Vagina (tissue), 2 donors: ENCODE results near the gene PSMC3IP.

Experiments used
- POLR2AphosphoS5 ChIP-seq, 2 donors: sonication (generic); formaldehyde crosslinking; IDR thresholded peaks; one replicate each; pipeline ENCODE4 v1.9.0; 2017; ENCODE audit warnings: antibody characterized with exemption in 2 of 2, mild to moderate bottlenecking in 2 of 2, low read depth in 1 of 2; ENCODE audit not compliant: insufficient read depth in 1 of 2
- TF ChIP-seq, protein P1 (sequence below), 3 experiments: fragments of 450-650 bp in 2 of 3; fragments of 200-600 bp in 1 of 3; sonication (generic) in 1 of 3; IDR thresholded peaks; one replicate each; pipeline ENCODE4 v1.5.1; 2017 to 2019; ENCODE audit warnings: antibody characterized with exemption in 3 of 3, mild to moderate bottlenecking in 2 of 3, moderate library complexity in 2 of 3

- TF ChIP-seq, protein P1, sequence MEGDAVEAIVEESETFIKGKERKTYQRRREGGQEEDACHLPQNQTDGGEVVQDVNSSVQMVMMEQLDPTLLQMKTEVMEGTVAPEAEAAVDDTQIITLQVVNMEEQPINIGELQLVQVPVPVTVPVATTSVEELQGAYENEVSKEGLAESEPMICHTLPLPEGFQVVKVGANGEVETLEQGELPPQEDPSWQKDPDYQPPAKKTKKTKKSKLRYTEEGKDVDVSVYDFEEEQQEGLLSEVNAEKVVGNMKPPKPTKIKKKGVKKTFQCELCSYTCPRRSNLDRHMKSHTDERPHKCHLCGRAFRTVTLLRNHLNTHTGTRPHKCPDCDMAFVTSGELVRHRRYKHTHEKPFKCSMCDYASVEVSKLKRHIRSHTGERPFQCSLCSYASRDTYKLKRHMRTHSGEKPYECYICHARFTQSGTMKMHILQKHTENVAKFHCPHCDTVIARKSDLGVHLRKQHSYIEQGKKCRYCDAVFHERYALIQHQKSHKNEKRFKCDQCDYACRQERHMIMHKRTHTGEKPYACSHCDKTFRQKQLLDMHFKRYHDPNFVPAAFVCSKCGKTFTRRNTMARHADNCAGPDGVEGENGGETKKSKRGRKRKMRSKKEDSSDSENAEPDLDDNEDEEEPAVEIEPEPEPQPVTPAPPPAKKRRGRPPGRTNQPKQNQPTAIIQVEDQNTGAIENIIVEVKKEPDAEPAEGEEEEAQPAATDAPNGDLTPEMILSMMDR (IDR thresholded peaks at IDR 0.05) = no peak
- TF ChIP-seq POLR2AphosphoS5 (IDR thresholded peaks at IDR 0.05; ENCODE audit: insufficient read depth in 1 of 2, low read depth in 1 of 2) = no peak
Observed at GRCh38 chr17:42563143-42563509, 14.4 kb downstream of the PSMC3IP start.
